ENCODE data around the gene TTC38. TPM values are rescaled to one million over a fixed set of nuclear protein-coding genes. Genes with fewer than 3 reads are reported as not detected.

Gene TTC38
- total RNA-seq, 4 donors from 2014 or later, result 13.6 to 30.5 (median 19.5) TPM

DNA sequence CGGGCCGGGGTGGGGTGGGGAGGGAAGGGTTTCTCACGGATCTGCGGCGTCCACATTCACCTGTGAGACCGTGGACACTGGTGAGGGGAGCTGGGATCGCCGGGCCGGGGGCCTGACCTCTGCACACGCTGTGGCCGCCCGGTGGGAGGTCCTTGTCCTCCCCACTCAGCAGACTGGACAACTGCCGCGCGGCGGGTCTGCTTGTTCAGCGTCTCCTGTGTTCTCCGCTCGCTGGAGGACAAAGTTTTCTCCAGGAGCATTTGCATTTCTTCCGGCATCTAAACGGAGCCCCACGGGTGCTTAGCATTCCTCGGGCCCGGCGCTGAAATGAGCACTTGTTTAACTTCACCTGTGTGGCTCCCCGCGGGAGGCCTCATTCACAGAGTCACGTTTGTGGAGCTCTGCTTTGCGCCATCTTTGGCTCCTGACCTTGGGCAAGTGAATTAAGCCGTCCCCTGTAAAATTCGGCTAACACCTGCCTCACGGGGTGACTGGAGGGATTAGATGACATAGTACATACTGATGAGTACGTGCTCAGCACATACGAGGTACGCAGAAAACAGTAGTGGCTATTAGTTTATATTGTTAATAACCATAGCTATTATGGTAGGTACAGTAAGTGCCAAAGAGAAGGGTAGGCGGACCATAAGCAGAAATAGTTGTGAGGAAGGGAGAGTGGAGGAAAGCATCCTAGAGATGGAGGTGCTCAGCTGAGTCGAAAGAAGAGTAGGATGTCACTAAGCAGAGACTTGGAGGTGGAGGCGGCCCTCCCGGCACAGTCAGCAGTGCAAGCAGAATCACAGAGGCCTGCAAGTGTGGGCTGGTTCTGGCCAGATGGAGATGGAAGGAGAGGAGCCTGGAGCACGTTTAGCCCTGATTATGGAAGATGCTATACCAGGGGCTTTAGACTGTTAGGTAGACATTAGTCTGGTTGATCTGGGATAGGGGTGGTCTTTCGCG lies 68.6 kb downstream of the TTC38 start:
- Histone ChIP-seq H3K27ac (peak overlapping the region; percentile 91 to 96 (median 94)), H3K9me3 (no peaks in the 10 kb centered on the region), H3K4me3 (peak overlapping the region; percentile 61 to 86 (median 86)), H3K36me3 (peaks cover 12 to 41% (median 14%) of the 10 kb centered on the region in 3 donors), H3K27me3 (no peaks in the 10 kb centered on the region), H3K4me1 (peaks cover 10 to 26% (median 12%) of the 10 kb centered on the region in 3 donors)
- no peak for DNase-seq
- WGBS, 2 donors, result 15 to 19% methylated on average over 16 to 21 of the region's 42 CpGs
- intact Hi-C loops (cut with DNase I), result no loop called here
- TF ChIP-seq CTCF (IDR thresholded peaks at IDR 0.05) (no peak), POLR2A (IDR thresholded peaks at IDR 0.05) (no peak)

GRCh38 chr22:46337870-46338269 lies 70.1 kb downstream of the TTC38 start:
- Histone ChIP-seq H3K9me3 (no peaks in the 10 kb centered on the region), H3K27me3 (no peaks in the 10 kb centered on the region), H3K4me1 (peaks cover 10 to 26% (median 12%) of the 10 kb centered on the region in 3 donors), H3K4me3 (no peak overlapping the region), H3K27ac (no peak overlapping the region), H3K36me3 (peaks cover 14 to 55% (median 22%) of the 10 kb centered on the region in 3 donors)
- intact Hi-C loops (cut with DNase I), result no loop called here
- 82 to 86% methylated on average over 4 to 9 of the region's 9 CpGs for WGBS, 2 donors
- TF ChIP-seq POLR2A (IDR thresholded peaks at IDR 0.05) (no peak), CTCF (IDR thresholded peaks at IDR 0.05) (no peak)
- DNase-seq, result no peak

- Histone ChIP-seq H3K4me1 (peaks cover 10 to 26% (median 12%) of the 10 kb centered on the region in 3 donors), H3K9me3 (no peaks in the 10 kb centered on the region), H3K36me3 (peaks cover 14 to 63% (median 22%) of the 10 kb centered on the region in 3 donors), H3K27ac (no peak overlapping the region), H3K27me3 (no peaks in the 10 kb centered on the region), H3K4me3 (no peak overlapping the region)
- TF ChIP-seq POLR2A (IDR thresholded peaks at IDR 0.05) (no peak), CTCF (IDR thresholded peaks at IDR 0.05) (no peak)
- 93 to 97% methylated on average over 8 of the region's 8 CpGs for WGBS, 2 donors
- intact Hi-C loops (cut with DNase I), result no loop called here
- DNase-seq, result no peak
Observed at GRCh38 chr22:46338636-46339035, 70.8 kb downstream of the TTC38 start.

- WGBS, 2 donors, result 97 to 99% methylated on average over 5 of the region's 5 CpGs
- H3K36me3 ChIP-seq, result peaks cover 14 to 76% (median 28%) of the 10 kb centered on the region in 3 donors
- no peak overlapping the region for H3K27ac ChIP-seq
- peaks cover 10 to 20% (median 12%) of the 10 kb centered on the region in 3 donors for H3K4me1 ChIP-seq
- intact Hi-C loops (cut with DNase I), result no loop called here
- TF ChIP-seq CTCF (IDR thresholded peaks at IDR 0.05) (no peak), POLR2A (IDR thresholded peaks at IDR 0.05) (no peak)
- no peaks in the 10 kb centered on the region for H3K9me3 ChIP-seq
- no peaks in the 10 kb centered on the region for H3K27me3 ChIP-seq
- no peak for DNase-seq
- no peak overlapping the region for H3K4me3 ChIP-seq
Observed at GRCh38 chr22:46339956-46340355, 72.1 kb downstream of the TTC38 start.

DNA sequence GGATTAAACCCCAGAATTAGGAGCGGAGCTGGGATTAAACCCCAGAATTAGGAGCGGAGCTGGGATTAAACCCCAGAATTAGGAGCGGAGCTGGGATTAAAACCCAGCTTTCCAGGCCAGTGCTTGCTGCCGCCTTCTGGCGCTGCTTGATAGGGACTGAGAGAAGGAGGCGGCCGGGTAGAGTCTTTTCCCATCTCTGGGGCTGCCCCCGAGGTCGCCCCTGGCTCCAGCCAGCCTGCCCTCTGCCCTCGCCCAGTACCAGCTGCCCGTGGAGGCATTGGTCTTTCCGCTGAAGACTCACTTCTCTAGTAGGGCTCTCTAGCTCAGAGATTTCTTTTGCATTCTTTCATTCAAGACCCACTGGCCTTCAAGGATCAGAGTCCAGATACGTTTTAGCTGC lies 72.9 kb downstream of the TTC38 start:
- TF ChIP-seq POLR2A (IDR thresholded peaks at IDR 0.05) (no peak), CTCF (IDR thresholded peaks at IDR 0.05) (no peak)
- H3K36me3 ChIP-seq, result peaks cover 14 to 83% (median 33%) of the 10 kb centered on the region in 3 donors
- no peaks in the 10 kb centered on the region for H3K9me3 ChIP-seq
- no peak for DNase-seq
- H3K27me3 ChIP-seq, result no peaks in the 10 kb centered on the region
- intact Hi-C loops (cut with DNase I), result no loop called here
- H3K27ac ChIP-seq, result no peak overlapping the region
- no peak overlapping the region for H3K4me3 ChIP-seq
- 89 to 95% methylated on average over 11 to 13 of the region's 13 CpGs for WGBS, 2 donors
- peaks cover 10 to 19% (median 12%) of the 10 kb centered on the region in 3 donors for H3K4me1 ChIP-seq

All from esophagus squamous epithelium (tissue), 5 donors.